Activated CD4-positive, alpha-beta T cell treated with anti-CD3 and anti-CD28 coated beads for 36 hours (primary cell): Measurements from ENCODE around the gene HYCC2. TPM values are rescaled to one million over a fixed set of nuclear protein-coding genes. Genes with fewer than 3 reads are reported as not detected.
"Not testable (repeated sequence)": the region's sequence is repeated elsewhere in the genome, so short reads cannot be mapped to it uniquely, and the experiment has no call there.

Experiments
- ATAC-seq: fragments of 200-7000 bp; cut with Tn5 transposase; one replicate; pipeline ENCODE4 v1.10.0; 2021; ENCODE audit warnings: mild to moderate bottlenecking, moderate library complexity
- CTCF ChIA-PET: fragments of 350-600 bp; sonication (Branson Sonifier 250); formaldehyde crosslinking; loops from one replicate; lab custom pipeline; 2021; ENCODE audit warnings: antibody characterized with exemption; lab: Charles Lee
- POLR2A ChIA-PET: fragments of 350-600 bp; sonication (Branson Sonifier 250); formaldehyde crosslinking; loops from one replicate; lab custom pipeline; 2021; ENCODE audit warnings: antibody characterized with exemption, inconsistent platforms; lab: Charles Lee
- DNase-seq: peaks from one replicate; pipeline ENCODE4 v3.0.0-alpha.2; 2020
- H3K27ac Mint-ChIP-seq: one replicate; pipeline ENCODE4 v1.8.0; 2021; ENCODE audit warnings: mixed read lengths
- H3K27me3 Mint-ChIP-seq: one replicate; pipeline ENCODE4 v1.8.0; 2021; ENCODE audit warnings: mixed read lengths
- H3K36me3 Mint-ChIP-seq: one replicate; pipeline ENCODE4 v1.8.0; 2021; ENCODE audit warnings: low read depth, mixed read lengths
- H3K4me1 Mint-ChIP-seq: one replicate; pipeline ENCODE4 v1.8.0; 2021; ENCODE audit warnings: mixed read lengths
- H3K4me3 Mint-ChIP-seq: one replicate; pipeline ENCODE4 v1.8.0; 2021; ENCODE audit warnings: mild to moderate bottlenecking, moderate library complexity, mixed read lengths
- H3K9me3 Mint-ChIP-seq: one replicate; pipeline ENCODE4 v1.8.0; 2021; ENCODE audit warnings: low read depth, mixed read lengths
- intact Hi-C, 2 experiments: fragments of 100-400 bp; cut with DNase I in 1 of 2; cut with micrococcal nuclease in 1 of 2; formaldehyde crosslinking; loops; one replicate each; pipeline versions ENCODE4 v1.14.2 to v1.15.1; 2022 to 2024; cut with DNase I, micrococcal nuclease
- total RNA-seq, 2 experiments: library from RNA; stranded (reverse); gene quantifications; one replicate each; pipeline ENCODE4 v1.2.3, GENCODE V29; 2021

The HYCC2 gene
- total RNA-seq, 2 experiments from 2014 or later: 15.8 to 16.0 TPM

DNA sequence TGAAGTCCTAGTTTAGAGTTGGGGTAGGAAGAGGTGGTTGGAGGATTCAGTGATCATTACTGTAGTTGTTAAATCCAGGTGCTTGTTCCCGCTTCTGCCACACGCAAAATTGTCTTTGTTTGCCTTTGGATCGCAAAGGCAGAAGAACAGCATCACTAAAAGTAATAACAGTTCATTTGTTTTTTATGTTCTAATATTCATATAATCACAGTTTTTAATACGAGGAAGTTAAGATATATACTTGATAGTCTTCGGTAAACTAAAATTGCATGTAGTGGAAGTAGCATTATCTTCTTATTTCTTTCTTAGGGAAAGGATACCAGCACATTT lies 695 bp upstream of the HYCC2 start:
- POLR2A ChIA-PET: no interaction called here
- intact Hi-C loops: loop anchor here (5.0 kb wide), 3 partner anchors 85 to 1195 kb away; partner anchors contain the start of genes NOP58 (in 1 of the 2), STRADB (in 1 of the 2) and TRAK2 (in 1 of the 2)
- no peaks in the 10 kb centered on the region for H3K27me3 Mint-ChIP-seq
- peak overlapping the region; percentile 97 for H3K4me3 Mint-ChIP-seq
- DNase-seq (no peak), ATAC-seq (peak; percentile 8)
- peak overlapping the region; percentile 96 for H3K27ac Mint-ChIP-seq
- H3K36me3 Mint-ChIP-seq: peaks cover 5% of the 10 kb centered on the region
- no peaks in the 10 kb centered on the region for H3K9me3 Mint-ChIP-seq
- peaks cover 53% of the 10 kb centered on the region for H3K4me1 Mint-ChIP-seq
- CTCF ChIA-PET: interaction anchor here (0.7 to 3.6 kb wide), 4 partner anchors 86 to 349 kb away, joined by 3 to 19 read pairs (median 3); partner anchors contain the start of gene ORC2

DNA sequence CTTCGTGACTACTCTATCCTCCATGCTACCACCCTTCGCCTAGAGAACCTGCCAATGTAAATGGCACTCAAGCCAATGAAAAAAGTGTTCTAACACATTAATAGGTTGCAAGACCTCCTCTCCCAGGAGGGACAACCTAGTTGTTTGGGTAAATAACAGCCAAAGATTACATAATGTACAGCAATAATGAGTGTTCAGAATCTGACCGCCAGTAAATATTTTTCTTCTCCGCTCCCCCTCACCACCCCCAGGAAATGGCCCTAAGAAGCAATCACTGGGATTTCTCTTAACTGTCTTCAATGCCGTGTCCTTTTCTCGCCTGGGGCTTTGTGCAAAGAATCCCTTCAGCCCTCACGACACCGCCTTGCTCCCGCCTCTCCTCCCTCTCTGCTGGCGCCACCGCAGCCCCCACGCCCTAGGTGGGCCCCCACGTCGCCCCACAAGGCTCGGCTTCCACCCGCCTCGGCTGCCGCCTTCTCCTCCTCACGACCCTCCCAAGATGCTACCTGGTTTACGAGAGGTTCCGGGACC lies 458 bp downstream of the HYCC2 start:
- ChIA-PET CTCF (interaction anchor here (0.5 to 3.6 kb wide), 11 partner anchors 12 to 396 kb away, joined by 3 to 29 read pairs (median 3); partner anchors contain the start of gene ORC2), POLR2A (interaction anchor here (0.6 to 1.1 kb wide), 4 partner anchors 27 to 226 kb away, joined by 3 to 6 read pairs (median 4); partner anchors contain the start of genes CFLAR, NIF3L1 and PPIL3)
- Mint-ChIP-seq H3K9me3 (no peaks in the 10 kb centered on the region), H3K27ac (peak overlapping the region; percentile 96), H3K4me3 (peak overlapping the region; percentile 97), H3K4me1 (peaks cover 62% of the 10 kb centered on the region), H3K27me3 (no peaks in the 10 kb centered on the region), H3K36me3 (peaks cover 5% of the 10 kb centered on the region)
- no peak for DNase-seq
- intact Hi-C loops: loop anchor here (1.0 to 5.0 kb wide), 16 partner anchors 45 to 1196 kb away; partner anchors contain the start of genes NIF3L1 (in 2 of the 2), ORC2 (in 2 of the 2), PPIL3 (in 2 of the 2) and BZW1 (in 1 of the 2)
- peak; percentile 11 for ATAC-seq

DNA sequence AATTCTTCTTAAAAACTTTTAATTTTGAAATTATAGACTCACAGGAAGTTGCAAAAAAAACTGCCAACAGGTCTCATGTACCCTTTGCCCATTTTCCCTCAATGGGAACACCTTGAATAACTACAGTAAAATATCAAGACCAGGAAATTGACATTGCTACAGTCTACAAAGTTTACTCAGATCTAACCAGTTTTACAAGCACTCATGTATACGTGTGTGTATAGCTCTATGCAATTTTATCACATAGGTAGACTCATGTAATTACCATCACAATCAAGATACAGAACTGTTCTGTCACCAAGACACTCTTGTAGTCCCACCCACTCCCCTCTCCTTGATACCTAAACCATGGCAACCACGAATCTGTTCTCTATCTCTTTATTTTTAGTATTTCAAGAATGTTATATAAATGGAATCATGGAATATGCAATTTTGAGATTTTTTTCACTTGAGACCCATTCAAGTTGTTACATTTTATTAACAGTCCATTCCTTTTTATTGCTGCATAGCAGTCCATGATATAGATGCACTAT lies 6.6 kb downstream of the HYCC2 start:
- POLR2A ChIA-PET: interaction anchor here (0.6 kb wide), 1 partner anchor 80 kb away, joined by 3 read pairs; no protein-coding TSS in a partner anchor
- intact Hi-C loops: loop anchor here in 1 of 2 experiments (5.0 kb wide), 1 partner anchor 253 kb away; the partner anchor contains the start of gene BZW1
- Mint-ChIP-seq H3K9me3 (no peaks in the 10 kb centered on the region), H3K4me1 (peaks cover 63% of the 10 kb centered on the region), H3K4me3 (no peak overlapping the region), H3K27me3 (no peaks in the 10 kb centered on the region), H3K27ac (no peak overlapping the region), H3K36me3 (peaks cover 17% of the 10 kb centered on the region)
- CTCF ChIA-PET: interaction anchor here (0.7 to 1.7 kb wide), 3 partner anchors 102 to 167 kb away, joined by 3 read pairs; partner anchors contain the start of gene CASP10
- ATAC-seq (no peak), DNase-seq (no peak)

- CTCF ChIA-PET, POLR2A ChIA-PET, H3K9me3 Mint-ChIP-seq, H3K27me3 Mint-ChIP-seq, ATAC-seq, intact Hi-C loops: not testable (repeated sequence)
- peaks cover 59% of the 10 kb centered on the region for H3K4me1 Mint-ChIP-seq
- H3K36me3 Mint-ChIP-seq: peaks cover 22% of the 10 kb centered on the region
- peak overlapping the region; percentile 60 for H3K4me3 Mint-ChIP-seq
- DNase-seq: peak; percentile 59
- H3K27ac Mint-ChIP-seq: peak overlapping the region; percentile 77
These were observed 8.0 kb downstream of the HYCC2 start for GRCh38 chr2:201063516-201063915.

DNA sequence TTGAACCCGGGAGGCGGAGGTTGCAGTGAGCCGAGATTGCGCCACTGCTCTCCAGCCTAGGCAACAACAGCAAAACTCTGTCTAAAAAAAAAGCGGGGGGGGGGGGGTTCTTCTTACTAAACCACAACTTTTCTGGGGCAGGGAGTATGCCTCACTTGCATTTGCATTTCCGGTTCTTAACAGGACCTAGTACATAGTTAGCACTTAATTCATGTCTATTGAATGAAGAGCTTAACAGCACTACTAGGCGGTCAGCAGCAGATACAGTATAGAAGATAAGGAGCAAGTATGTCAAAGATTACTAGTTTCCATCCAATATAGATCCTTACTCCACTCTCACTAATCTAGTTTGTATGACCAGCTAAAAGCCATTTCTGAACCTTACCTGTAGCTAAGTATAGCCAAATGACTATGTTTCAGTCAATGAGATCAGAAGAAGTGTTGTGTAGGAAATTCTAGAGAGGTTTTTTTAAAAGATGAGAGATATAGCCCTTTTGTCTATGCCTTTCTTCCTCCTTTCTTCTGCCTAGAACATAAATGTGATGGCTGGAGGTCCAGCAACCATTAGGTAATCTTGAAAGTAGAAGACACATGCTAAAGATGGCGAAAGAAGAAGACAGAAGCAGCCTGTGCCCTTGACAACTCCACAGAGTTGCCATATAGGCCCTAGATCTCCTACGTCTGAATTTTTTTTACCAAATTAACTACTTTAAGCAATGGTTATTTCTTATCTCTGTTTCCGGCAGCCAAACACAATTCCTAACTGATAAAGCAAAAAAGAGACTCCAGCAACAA lies 11.3 kb downstream of the HYCC2 start:
- Mint-ChIP-seq H3K27ac (no peak overlapping the region), H3K9me3 (no peaks in the 10 kb centered on the region), H3K27me3 (no peaks in the 10 kb centered on the region), H3K4me3 (no peak overlapping the region), H3K36me3 (peaks cover 24% of the 10 kb centered on the region), H3K4me1 (peaks cover 31% of the 10 kb centered on the region)
- ChIA-PET POLR2A (interaction anchor here (0.6 kb wide), 1 partner anchor 164 kb away, joined by 4 read pairs; no protein-coding TSS in a partner anchor), CTCF (interaction anchor here (0.6 to 1.6 kb wide), 3 partner anchors 9 to 347 kb away, joined by 3 to 5 read pairs (median 3); no protein-coding TSS in a partner anchor)
- DNase-seq (no peak), ATAC-seq (no peak)
- intact Hi-C loops: no loop called here

DNA sequence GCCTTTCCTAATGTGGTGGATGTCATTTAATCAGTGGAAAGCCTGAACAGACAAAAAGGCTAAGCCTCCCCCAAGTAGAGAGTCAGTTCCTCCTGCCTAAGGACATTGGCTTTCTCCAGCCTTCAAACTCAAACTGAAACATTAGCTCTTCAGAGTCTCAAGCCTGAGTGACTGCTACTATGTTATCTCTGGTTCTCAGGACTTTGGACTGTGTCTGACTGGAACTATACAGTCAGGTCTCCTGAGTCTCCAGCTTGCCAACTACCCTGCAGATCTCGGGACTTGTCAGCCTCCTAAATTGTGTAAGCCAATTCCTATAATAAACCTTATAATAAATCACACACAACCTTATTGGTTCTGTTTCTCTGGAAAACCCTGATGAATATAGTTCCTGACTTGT lies 12.6 kb downstream of the HYCC2 start:
- Mint-ChIP-seq H3K9me3 (no peaks in the 10 kb centered on the region), H3K36me3 (peaks cover 27% of the 10 kb centered on the region), H3K27me3 (no peaks in the 10 kb centered on the region), H3K4me1 (peaks cover 26% of the 10 kb centered on the region), H3K27ac (no peak overlapping the region), H3K4me3 (no peak overlapping the region)
- DNase-seq: no peak
- intact Hi-C loops: no loop called here
- no peak for ATAC-seq
- CTCF ChIA-PET: interaction anchor here (0.9 to 1.2 kb wide), 2 partner anchors 10 to 11 kb away, joined by 3 to 6 read pairs; no protein-coding TSS in a partner anchor
- POLR2A ChIA-PET: interaction anchor here (0.6 kb wide), 1 partner anchor 14 kb away, joined by 4 read pairs; no protein-coding TSS in a partner anchor

DNA sequence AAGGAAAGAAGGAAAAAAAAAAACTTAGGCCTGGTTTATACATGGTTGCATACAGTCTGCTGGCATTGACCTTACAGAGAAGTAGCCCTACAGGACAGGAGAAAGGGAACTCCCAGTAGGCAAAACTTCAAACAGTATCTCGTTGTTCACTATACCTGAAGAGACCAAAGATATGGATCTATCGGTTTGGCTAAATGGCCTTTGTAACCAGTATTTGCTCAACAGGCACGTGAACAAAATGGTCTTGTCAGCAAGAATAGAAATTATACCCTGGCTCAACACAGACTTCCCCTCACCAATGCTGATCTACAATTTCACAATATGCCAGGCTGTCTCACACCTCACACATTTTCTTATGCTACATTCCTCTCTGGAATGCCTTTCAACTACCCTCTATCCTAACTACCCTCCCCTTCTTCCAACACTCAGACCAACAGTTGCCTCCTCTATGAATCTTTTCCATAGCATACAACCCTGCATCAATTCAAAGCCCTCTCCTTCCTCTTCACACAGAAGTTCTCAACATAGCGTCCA lies 13.7 kb downstream of the HYCC2 start:
- Mint-ChIP-seq H3K27me3 (no peaks in the 10 kb centered on the region), H3K4me3 (no peak overlapping the region), H3K27ac (no peak overlapping the region), H3K36me3 (peaks cover 22% of the 10 kb centered on the region), H3K9me3 (no peaks in the 10 kb centered on the region), H3K4me1 (peaks cover 14% of the 10 kb centered on the region)
- POLR2A ChIA-PET: interaction anchor here (0.5 kb wide), 1 partner anchor 573 kb away, joined by 3 read pairs; no protein-coding TSS in a partner anchor
- intact Hi-C loops: no loop called here
- DNase-seq: no peak
- CTCF ChIA-PET: interaction anchor here (1.2 kb wide), 1 partner anchor 20 kb away, joined by 4 read pairs; no protein-coding TSS in a partner anchor
- ATAC-seq: no peak

GRCh38 chr2:201057087-201057521 lies 14.4 kb downstream of the HYCC2 start:
- Mint-ChIP-seq H3K9me3 (no peaks in the 10 kb centered on the region), H3K4me3 (no peak overlapping the region), H3K4me1 (peaks cover 17% of the 10 kb centered on the region), H3K27ac (no peak overlapping the region), H3K27me3 (no peaks in the 10 kb centered on the region), H3K36me3 (peaks cover 24% of the 10 kb centered on the region)
- ChIA-PET POLR2A (no interaction called here), CTCF (interaction anchor here (0.9 to 1.5 kb wide), 4 partner anchors 12 to 45 kb away, joined by 3 to 5 read pairs (median 4); no protein-coding TSS in a partner anchor)
- ATAC-seq (no peak), DNase-seq (no peak)
- intact Hi-C loops: no loop called here

DNA sequence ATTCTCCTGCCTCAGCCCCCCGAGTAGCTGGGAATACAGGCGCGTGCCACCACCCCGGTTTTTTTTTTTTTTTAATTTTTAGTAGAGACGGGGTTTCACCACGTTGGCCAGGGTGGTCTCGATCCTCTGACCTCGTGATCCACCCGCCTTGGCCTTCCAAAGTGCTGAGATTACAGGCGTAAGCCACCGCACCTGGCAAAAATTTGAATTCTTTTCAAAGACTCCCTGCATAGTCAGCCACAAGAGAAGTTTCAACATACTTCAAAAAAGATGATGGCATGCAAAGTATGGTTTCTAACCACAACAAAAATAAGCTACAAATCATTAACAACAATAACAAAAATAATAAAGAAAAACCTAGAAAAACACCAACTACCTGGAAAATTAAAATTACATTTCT lies 22.0 kb downstream of the HYCC2 start:
- Mint-ChIP-seq H3K4me1 (peaks cover 9% of the 10 kb centered on the region), H3K27ac (no peak overlapping the region), H3K27me3 (no peaks in the 10 kb centered on the region), H3K4me3 (no peak overlapping the region), H3K9me3 (peaks cover 2% of the 10 kb centered on the region), H3K36me3 (peaks cover 26% of the 10 kb centered on the region)
- DNase-seq (no peak), ATAC-seq (no peak)
- ChIA-PET POLR2A (no interaction called here), CTCF (interaction anchor here (2.0 kb wide), 1 partner anchor 20 kb away, joined by 9 read pairs; no protein-coding TSS in a partner anchor)
- intact Hi-C loops: no loop called here

- DNase-seq (no peak), ATAC-seq (no peak)
- POLR2A ChIA-PET: no interaction called here
- H3K27me3 Mint-ChIP-seq: no peaks in the 10 kb centered on the region
- CTCF ChIA-PET: no interaction called here
- no peak overlapping the region for H3K4me3 Mint-ChIP-seq
- H3K9me3 Mint-ChIP-seq: peaks cover 2% of the 10 kb centered on the region
- intact Hi-C loops: no loop called here
- peaks cover 6% of the 10 kb centered on the region for H3K4me1 Mint-ChIP-seq
- peaks cover 27% of the 10 kb centered on the region for H3K36me3 Mint-ChIP-seq
- no peak overlapping the region for H3K27ac Mint-ChIP-seq
These were observed 24.6 kb downstream of the HYCC2 start for GRCh38 chr2:201046881-201047280.
